ENCODE measurements around the gene TGFB3.
"Not testable (repeated sequence)": the region's sequence is repeated elsewhere in the genome, so short reads cannot be mapped to it uniquely, and the experiment has no call there.

Gene TGFB3

DNA sequence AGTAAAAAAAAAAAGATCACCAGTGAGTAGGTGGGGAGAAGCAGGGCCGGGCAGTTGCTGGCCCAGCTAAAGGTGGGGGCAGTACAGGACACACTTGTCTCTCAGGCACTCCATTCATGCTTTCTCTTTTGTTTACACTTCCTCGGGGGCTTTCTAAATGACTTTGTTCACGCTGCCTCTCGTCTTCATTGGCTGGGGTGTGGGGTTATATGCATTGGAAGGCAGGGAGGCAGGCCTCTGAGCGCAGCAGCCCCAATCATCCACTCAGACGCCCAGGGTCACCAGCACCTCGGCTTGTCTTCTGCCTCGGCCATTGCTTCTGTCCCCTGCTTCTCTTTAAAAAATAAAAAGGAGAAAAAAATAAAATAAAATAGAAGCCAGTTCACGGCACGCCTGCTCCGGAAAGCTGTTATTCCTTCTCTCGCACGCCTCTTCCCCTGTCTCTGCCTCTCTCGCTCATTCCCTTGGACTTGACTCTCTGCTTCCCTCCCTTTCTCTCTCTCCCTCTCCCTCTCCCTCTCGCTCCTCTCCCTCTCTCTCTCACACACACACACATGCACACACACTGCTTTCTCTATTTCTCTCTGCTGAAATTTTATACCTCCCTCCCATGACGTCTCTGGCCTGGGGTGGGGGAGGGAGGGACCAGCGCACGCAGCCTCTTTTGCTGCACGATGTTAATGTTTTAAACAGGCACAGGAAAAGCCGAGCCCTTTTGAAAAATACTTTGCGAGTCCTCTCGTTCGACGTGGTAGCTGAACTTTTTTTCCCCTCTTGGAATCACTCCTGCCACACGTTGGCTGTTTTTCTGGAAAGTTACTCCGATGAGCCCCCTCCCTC is at the start of gene TGFB3:
TSS of gene TGFB3 (minus strand) at position 570 of the 840 bp plus-strand sequence. CDS start 1,102 bp downstream, outside the sequence.
- peak; percentile 58 for DNase-seq

DNA sequence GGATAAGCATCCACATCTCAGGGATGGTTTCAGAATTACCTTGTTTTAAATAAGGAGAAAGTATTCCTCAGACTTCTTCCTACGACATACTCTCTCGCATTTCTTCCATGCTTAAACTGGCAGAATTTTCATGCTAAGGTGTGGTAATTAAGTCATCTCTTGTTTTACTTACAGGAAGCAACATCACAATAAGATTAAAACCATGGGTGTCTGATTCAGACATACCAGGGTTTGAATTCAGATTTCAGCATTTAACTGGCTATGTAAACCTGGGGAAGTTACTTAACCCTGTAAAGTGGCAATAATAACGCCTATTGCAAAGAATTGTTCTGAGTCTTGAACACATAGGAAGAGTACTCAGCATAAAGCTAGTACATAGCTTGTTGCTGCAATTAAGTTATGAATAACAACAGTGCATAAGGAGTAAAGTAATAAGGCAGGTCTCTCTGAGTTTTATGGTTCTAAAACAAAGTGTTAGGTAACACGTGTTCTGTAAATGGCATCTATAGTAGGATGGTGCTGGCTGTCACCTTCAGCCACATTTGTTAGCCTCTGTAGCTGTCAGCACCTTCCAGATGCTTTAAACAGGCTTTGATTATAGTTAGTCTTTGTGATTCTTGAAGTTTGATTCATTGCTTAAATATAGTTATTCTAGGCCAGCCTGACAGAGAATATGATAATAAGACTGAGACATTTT is 42.6 kb upstream of the TGFB3 start:
- DNase-seq, result no peak

DNA sequence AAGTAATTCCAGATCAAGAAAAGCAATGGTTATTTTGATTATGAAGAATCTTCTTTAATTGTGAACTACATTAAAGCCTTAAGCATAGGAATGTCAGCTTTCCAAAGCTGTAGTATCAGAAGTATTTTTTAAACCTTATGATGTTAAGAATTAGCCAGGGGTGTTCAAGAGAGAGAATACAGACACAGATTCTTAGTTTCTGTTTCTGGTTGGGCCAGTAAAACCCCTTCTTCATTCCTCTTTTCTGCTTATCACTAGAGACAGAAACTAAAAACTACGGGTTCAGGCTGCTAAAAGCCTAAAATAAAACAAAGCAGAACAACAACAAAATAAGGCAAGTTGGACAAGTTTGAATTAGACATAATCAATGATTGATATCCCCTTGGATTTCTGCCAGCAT is 42.0 kb upstream of the TGFB3 start:
- no peak for DNase-seq

DNA sequence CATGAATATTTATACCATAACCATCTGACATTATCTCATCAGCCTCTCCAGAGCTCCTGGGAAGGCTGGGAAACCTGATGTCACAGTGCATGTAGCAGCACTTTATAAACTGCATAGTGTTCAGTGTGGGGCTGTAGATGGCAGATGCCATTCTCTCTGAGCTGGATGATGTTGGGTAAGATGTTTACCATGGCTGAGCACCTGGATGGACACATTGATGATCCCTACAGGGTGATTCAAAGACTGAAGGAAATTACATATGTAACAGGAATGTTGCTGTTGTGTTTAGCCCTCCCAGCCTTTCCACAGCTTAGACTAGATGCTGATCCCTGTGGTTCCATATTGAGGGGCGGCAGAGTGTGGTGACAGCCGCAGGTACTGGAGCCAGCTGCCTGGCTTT is 41.2 kb upstream of the TGFB3 start:
- no peak for DNase-seq

DNA sequence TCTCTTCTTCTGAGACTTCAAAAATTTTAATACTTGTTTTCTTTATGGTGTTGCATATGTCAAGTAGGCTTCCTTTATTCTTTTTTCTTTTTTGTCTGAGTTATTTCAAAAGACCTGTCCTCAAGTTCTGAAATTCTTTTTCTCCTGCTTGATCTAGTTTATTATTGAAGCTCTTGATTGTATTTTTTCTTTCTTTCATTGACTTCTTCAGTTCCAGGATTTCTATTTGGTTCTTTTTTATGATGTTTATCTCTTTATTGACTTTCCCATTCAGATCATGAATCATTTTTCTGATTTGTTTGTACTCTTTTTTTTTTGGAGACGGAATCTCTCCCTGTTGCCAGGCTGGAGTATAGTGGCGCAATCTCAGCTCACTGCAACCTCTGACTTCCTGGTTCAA is 37.9 kb upstream of the TGFB3 start:
- no peak for DNase-seq

DNA sequence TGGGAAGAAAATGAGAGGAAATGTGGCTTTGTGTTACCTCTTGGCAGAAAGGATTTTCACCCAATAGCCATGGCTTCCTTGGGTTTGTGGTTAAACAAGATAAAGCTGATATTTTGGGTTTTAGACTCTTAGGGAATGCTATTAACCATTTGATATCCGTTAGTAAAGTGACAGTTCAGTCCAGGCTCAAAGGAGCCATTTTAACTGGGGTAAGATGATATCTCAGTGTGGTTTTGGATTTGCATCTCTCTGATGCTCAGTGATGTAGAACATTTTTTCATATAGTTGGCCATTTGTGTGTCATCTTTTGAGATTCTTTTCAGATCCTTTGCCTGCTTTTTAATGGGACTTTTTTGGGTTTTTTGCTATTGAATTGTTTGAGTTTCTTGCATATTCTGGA is 33.9 kb upstream of the TGFB3 start:
- no peak for DNase-seq

DNA sequence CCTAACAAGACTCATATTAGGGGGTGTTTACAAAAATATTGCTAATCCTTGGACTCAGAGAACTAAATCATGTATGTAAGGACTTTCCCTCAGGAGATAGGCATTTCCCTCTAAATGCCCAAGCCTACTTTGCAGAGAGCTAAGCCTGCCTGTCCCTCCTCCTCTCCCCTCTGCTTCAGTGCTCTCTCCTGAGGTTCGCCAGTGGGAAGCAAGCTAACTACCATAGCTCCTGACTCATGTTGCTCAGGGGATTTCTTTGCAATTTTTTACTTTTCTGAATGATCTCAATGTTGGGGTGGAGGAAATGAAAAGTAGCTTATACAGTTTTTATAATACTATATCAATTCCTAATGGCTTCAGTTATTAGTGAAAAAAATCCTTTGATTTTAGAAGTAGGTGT is 33.4 kb upstream of the TGFB3 start:
- DNase-seq, result no peak

DNA sequence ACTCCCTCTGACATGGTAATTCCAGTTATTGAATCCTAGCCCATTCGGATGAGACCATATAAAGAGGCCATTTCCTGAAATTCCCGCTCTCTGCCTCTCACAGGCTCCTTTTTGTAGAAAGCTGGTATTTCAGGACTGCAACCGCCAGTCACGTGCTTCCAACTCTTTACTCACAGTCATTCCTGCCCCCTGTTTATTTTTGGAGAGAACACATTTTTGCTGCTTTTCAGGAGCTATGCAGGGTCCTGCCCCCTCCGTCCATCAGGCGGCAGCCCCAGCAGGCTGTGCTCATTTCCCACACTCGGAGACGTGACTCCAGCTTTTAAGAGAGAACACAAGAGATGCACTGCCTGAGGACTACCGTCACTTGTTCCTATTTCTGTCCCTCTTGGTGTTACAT is 30.6 kb upstream of the TGFB3 start:
- DNase-seq, result no peak

DNA sequence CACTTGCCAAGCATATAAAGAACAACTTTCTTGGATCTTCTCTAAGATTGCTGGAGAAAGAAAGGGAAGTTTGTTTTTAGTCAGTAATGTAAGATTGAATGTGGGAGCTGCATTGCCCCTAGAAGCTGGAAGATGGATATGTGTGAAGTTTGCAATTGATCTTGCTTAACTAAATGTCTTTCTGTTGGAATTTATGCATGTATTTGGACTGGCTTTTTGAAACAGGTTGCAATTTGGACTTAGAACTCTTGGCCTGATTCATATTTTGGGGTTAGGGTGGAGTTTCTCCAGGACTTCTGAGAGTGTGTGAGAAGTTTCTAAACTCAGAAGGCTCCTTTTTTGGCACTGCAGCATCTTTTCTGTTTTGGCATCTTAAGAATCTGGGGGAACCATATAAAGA is 30.1 kb upstream of the TGFB3 start:
- no peak for DNase-seq

DNA sequence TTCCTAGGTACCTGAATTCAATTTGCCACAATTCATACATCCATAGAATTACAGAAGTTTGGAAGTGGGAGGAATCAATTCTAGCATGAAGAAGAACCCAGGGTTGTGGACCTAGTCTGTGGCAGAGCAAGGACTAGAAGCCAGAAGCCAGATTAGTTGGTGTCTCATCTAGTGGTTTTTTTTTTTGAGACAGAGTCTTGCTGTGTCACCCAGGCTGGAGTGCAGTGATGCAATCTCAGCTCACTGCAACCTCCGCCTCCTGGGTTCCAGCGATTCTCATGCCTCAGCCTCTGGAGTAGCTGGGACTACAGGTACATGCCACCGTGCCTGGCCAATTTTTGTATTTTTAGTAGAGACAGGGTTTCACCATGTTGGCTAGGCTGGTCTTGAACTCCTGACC is 27.8 kb upstream of the TGFB3 start:
- DNase-seq, result not testable (repeated sequence)

DNA sequence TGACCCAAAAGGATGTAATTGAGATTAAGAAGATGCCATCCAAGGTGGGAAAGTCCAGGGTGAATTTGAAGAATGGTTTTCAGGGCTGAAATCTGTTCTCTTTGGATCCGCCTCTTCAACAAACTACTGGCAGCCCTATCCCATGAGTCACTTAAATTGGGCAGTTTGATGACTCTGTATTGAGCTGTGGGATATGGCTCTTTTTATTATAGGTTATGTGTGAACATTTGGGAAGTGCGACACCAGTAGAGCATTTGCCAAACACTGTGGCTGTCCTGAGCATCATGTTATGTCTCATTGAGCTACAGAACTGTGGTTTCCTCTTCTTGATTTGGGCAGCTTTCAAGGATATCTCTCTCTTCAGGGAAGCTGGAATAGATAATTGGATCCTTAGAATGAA is 26.1 kb upstream of the TGFB3 start:
- no peak for DNase-seq

DNA sequence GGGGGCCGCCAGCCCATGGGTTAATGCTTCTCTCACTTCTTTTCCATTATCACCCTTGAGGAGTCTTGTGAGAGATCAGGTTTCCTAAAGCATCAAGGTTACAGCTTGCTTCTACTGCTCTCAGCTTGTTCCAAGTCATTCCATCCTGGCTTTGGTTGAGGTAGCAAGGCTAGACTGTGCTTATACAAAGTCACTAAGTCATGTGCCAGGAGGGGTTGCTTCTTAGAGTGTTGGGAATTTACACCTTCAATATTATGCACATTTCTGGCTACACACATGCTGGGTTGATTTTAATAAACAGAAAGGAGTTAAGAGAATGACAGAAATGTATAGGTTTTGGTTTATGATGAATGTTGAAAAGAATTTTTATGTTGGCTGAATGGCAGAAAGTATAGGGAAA is 25.6 kb upstream of the TGFB3 start:
- DNase-seq, result no peak

DNA sequence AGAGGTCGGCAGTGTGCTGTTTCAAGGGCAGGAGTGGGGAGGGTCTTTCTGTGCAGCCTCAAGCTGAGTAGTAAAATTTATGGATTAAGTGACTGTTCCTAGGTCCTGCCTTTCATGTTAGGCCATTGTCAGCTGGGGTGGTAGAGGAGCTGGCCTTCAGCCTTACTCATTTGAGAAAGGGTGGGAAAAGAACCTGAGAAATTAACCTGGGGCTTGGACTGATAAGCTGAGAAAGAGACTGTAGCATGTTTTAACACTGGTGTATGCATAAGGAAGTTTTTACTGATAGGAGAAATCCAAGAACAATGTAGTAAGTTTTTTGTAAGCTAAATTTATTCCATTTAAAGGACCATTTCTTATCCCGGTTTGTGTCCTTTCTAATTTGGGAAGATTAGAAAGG is 24.5 kb upstream of the TGFB3 start:
- no peak for DNase-seq

DNA sequence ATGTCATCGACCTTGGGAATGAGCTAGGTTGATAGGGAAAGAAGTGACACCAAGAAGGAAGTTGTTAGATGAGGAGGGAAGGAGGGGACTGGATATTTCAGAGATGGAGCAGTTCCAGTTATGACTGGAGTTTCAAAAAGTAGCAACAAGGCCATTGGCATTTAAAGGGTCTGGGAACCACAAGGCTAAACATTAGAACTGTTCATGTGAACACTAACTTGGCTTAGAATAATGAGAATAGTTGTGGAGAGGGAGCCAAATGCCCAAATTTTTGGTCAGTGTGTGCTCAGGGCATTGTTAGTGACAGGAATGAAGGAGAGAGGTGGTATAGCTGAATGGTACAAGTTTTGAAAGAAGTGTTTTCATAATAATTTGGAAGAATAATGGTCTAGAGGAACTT is 20.6 kb upstream of the TGFB3 start:
- no peak for DNase-seq

DNA sequence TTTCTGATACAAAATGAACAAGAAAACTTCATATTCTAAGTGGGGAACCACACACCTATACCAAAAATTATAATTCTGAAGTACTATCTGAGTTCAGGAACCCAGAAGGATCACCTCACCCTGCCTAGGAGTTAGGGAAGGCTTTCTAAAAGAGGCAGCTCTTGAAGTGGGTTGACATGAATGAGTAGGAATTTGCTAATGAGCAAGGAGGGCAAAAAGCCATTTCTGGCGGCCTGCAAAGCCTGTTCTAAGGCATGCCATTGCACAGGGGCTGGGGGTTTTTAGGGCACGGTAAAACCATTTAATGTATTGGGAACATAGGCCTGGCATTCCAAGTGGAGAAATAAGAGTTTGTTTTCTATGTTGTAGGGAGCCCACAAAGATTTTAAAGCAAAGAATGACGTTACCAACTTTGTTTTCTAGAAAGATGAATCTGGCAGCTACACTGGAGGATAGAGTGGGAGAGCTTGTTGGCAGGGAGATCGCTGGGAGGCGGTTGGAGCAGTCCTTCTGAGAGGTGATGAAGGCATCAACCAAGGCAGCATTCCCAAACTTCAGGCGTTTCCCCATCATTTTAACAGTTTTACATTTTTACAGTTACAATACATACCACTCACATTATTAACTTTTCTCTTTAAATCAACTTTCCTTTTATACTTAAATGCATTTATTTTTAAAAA is 17.9 kb upstream of the TGFB3 start:
- no peak for DNase-seq

DNA sequence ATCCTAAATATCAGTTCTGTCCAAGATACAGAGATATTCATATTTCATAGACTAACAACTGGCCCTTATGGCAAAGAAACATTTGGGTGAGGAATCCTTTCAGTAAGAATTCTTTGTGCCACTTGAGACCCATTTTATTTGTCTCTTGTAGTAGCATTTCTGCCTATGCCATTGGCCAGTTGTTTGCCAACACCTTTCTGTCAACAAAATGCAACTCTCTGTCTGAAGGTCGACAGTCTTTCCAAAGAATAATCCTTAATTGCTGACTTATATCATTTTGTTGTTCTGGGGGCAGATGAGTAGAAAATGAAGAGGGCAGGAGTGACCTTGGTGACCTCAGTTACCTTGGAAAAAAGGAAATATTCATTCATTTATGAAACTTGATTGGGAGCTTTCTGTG is 14.7 kb upstream of the TGFB3 start:
- DNase-seq, result no peak

DNA sequence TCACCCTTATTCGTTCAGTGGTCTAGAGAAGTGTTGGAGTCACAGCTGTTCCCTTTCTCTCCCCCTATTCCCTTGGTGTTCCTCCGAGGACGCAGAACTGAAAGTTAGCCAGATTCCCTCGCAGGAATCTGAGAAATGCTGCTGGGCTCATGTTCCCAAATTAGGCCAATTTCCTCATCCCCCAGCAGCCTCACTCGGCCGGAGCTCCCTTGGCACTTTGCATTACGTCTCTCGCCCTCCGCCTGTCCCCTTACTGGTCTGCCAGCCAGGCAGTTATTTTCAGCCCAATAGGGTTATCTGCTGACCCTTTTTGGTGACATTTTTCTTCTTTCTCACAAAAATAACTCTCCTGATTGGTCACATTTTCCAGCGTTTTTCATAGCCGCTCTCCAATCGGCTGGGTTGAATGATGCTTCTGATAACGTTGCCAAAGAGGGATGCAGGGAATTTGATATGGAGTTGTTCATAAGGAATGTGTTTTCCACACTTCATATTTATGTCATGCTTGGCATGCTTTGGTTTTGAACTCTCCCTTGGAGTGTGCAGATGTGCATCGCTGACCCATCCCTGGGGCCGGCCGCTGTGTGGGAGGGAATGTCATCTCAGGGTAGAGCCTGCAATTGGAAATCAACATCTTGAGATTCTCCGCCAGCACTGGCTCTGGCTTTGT is 13.7 kb upstream of the TGFB3 start:
- no peak for DNase-seq

DNA sequence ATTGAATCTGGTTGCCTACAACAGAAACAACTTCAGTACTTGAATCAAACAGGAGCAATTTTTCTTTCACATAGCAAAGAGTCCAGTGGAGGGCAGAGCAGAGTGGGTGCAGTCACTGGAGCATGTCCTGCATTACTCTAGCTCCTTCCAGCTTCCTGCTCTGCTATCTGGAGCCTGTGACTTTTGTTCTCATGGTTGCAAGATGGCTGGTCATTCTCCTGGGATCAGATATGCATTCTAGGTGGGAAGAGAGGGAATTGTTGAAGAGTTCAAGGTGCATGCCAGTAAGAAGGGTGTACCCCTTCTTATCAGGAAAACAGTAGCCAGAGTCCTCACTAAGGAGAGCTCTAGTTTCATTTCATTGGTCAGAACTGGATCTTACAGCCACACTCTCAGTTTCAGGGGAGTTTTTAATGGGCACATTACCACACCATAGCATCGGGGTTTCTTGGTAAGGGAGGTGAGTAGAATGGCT is 11.8 kb upstream of the TGFB3 start:
- no peak for DNase-seq

DNA sequence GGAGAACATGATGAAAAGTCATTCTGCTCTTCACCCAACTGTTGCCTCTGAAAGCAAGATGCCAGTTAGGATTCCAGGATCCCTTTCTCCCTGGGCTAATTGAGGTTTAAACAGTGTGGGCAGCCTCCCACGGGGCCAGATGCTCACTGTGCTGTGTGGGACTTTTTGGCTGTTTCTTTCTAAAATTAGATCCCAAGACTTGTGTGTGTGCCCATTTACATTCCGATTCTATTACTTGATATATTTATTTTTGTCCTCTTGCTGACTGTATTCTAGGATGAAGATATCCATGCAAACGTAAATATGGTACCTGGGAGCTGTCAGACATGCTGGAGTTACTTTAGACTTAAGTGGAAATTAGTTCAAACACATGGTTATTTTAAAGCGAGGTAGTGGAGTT is 10.0 kb upstream of the TGFB3 start:
- DNase-seq, result no peak

DNA sequence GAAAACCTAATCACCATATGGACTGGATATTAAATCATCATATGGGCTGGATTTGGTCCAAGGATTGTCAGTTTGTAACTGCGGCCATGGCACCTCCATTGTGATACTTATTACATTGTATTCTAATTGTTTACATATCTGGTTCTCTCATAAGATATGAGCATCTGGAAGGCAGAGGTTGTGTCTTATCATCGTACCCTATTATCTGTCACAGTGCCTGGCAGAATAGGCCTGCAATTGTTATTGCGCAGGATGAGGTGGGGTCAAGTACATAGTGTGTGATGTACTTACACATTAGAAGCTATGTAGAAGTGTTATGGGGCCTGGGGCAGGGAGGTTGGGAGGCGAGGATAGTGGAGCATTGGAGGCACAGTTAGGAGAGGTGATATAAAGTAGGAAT is 8.5 kb upstream of the TGFB3 start:
- no peak for DNase-seq

DNA sequence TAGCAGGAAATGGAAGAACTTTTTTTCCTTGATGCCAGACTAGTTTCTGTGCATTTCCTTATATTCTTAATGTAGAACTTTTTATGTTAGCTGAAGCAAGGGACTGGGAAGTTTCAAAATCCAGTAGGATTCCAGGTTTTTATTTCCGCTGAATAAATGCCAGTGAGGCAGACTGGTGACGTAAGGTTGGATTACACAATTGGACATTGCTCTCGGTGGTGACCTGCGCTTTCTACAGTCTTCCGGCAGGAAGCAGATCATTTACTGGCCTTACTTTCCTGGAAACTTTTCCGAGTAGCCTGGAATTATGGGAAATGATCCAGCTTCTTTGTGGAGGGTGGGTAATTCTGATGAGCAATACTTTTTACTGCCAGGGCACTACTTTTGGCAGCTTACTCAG is 7.3 kb upstream of the TGFB3 start:
- DNase-seq, result peak; percentile 45

DNA sequence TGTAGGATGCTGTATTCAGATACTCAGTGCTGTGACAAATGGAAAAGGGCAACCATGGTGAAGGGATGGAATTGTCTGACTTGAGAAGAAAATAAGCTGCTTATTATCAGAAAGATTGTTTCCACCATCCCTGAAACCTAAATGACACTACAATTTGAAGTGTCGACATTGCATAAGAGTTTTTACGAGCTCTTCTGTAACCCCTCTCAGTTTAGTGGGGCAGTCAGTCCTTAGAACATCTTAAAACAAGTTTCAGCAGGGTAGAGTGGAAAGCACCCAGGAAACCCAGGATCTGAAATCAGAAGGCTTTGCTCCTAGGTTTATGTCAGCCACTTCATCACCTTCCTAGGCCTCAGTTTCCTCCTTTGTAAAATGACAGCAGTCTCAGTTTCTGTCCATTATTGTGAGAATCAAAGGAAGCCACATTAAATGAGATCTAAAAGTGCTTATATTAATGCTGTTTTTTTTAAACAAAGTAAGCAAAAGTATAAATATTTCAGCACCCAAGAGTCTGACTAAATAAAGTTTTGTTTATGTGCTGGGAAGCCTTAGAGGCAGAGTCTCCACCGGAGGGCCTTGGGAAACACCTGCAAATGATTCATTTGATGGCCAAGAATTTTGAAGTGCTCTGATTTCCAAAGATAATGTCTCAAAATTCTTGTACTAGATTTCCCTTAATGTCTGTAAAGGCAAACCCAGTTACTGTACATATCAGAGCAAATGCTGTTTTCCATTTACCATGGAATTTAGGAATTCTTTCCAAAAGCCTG is 5.6 kb upstream of the TGFB3 start:
- DNase-seq, result no peak

DNA sequence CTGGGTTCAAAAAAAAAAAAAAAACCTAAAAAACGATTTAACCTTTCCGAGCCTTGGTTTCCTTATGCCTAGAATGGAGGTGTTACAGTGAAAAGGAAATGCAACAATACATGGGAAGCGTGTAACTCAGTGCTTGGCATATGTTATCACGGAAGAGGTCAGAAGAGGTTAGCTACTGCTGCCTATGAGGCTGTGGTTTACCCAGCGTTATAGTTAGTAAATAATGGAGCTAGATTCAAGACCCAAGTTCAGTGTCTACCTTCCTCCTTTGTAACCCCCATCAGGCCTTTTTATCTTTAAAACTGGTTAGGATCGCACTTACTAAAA is 4.6 kb upstream of the TGFB3 start:
- DNase-seq, result no peak
